Measurements from ENCODE around the gene DHRS2. TPM values are rescaled to one million over a fixed set of nuclear protein-coding genes. Genes with fewer than 3 reads are reported as not detected.

DHRS2 gene
- total and polyA plus RNA-seq, 2 of the 13 experiments (the other 11 are each of a cell fraction or from before 2014, with no cell fraction given) = 1,621 to 3,021 TPM

DNA sequence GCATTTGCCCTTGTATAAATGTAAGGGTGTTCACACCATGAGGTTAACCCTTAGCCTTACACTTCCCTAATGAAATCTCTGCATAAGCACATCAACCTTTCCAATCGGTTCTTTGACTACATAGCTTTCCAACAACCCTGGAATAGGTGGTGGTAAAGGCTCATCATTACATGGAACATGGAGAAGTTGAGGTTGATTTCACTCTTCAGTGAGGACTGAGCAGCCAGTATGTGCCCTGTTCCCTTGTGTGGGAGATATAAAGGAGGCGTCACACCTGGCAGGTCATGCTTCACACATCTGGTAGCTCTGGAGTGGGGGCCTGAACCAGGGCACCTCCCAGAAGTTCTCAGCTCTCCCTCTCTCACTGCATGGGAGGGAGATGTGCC, 35.8 kb upstream of the DHRS2 start (continued):
- no peak for TF ChIP-seq ZNF850 (CRISPR knock-in tag; conservative IDR thresholded peaks at IDR 0.05)
- no peak for TF ChIP-seq CBX2 (IDR thresholded peaks at IDR 0.05; ENCODE audit: low read depth, low read length)
- no peak for TF ChIP-seq CBX2 (CRISPR knock-in tag; IDR thresholded peaks at IDR 0.05; ENCODE audit: low read depth)

DNA sequence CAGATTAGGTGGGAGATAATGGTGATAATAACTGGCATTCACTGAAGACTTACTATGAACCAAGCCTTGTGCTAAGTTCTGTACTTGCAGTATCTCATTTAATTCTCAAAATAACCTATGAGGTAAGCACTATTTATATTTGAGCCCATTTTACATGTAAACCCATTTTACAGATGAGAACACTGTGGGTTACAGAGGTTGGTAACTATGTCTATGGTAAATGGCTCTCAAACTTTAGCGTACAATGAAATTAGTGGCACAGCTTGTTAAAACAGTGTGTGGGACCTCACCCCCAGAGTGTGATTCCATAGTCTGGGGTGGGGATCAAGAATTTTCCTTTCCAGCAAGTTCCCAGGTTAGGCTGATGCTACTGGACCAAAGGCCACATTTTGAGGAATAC, 35.4 kb upstream of the DHRS2 start:
- DNase-seq (ENCODE audit: low spot score) (no peak), FAIRE-seq (no peak), ATAC-seq (no peak)
- peaks cover 54% of the 10 kb centered on the region for H3K4me1 ChIP-seq (ENCODE audit: insufficient read depth, low read length)
- POLR2A ChIA-PET = interaction anchor here (0.6 to 10.5 kb wide), 11 partner anchors 10 to 623 kb away, joined by 3 to 267 read pairs (median 8); partner anchors contain the start of gene DHRS2
- CTCF ChIA-PET (ENCODE audit: low intra/inter-chr PET ratio, low total read pairs) = no interaction called here
- in situ Hi-C loops (cut with HindIII; ENCODE audit: extremely low pct_ligation_motif_present, low pct_unique_long_range_greater_than_20kb) (no loop called here), intact Hi-C loops (cut with micrococcal nuclease; ENCODE audit: unreplicated experiment) (no loop called here)
- no TSS peak for BruUV-seq (replicated peaks)
- no peaks in the 10 kb centered on the region for H3K79me2 ChIP-seq (ENCODE audit: insufficient read depth, low read length)
- no peaks in the 10 kb centered on the region for H3K36me3 ChIP-seq (replicated peaks in 1 of 2; ENCODE audit: control insufficient read depth in 1 of 2, insufficient read depth in 2 of 2, low read length in 2 of 2)
- no peak overlapping the region for H2AFZ ChIP-seq (ENCODE audit: low read length)
- WGBS (ENCODE audit: low lambda C conversion rate) = 97% methylated on average over 1 of the region's 1 CpG
- no peaks in the 10 kb centered on the region for H4K20me1 ChIP-seq (ENCODE audit: insufficient read depth, low read length)
- H3K27ac ChIP-seq (ENCODE audit: extremely low read length, insufficient read depth, low read length) = peak overlapping the region; percentile 57
- H3K4me2 ChIP-seq (ENCODE audit: low read depth, low read length) = no peak overlapping the region
- no peaks in the 10 kb centered on the region for H3K27me3 ChIP-seq (ENCODE audit: control insufficient read depth in 1 of 2, insufficient read depth in 2 of 2, low read length in 2 of 2)
- H3K9ac ChIP-seq (ENCODE audit: insufficient read depth, low read depth, low read length) = no peak overlapping the region
- no peak overlapping the region for H3K4me3 ChIP-seq (replicated peaks in 1 of 3; ENCODE audit: insufficient read depth in 1 of 3, low read depth in 2 of 3, low read length in 3 of 3)
- peaks cover 8% of the 10 kb centered on the region; the same call in 1 of the 2 replicates for H3K9me3 ChIP-seq (ENCODE audit: low read length)
- TF ChIP-seq PRPF4 (IDR thresholded peaks at IDR 0.05; ENCODE audit: low read depth, low read length, poor library complexity, severe bottlenecking) (no peak), ZNF382 (CRISPR knock-in tag; IDR thresholded peaks at IDR 0.05; ENCODE audit: borderline replicate concordance) (no peak), RCOR2 (CRISPR knock-in tag; IDR thresholded peaks at IDR 0.05) (peak; percentile 72; the same call in 1 of the 2 replicates), SNAPC2 (CRISPR knock-in tag; IDR thresholded peaks at IDR 0.05) (no peak), SIN3A (IDR thresholded peaks at IDR 0.05; ENCODE audit: borderline replicate concordance, low read depth, low read length) (no peak), ONECUT2 (CRISPR knock-in tag; IDR thresholded peaks at IDR 0.05) (no peak), THYN1 (CRISPR knock-in tag; IDR thresholded peaks at IDR 0.05; ENCODE audit: borderline replicate concordance, low read depth) (no peak), RARG (CRISPR knock-in tag; IDR thresholded peaks at IDR 0.05; ENCODE audit: low read depth) (no peak), NFYB (CRISPR knock-in tag; IDR thresholded peaks at IDR 0.05) (no peak), GTF2F1 (IDR thresholded peaks at IDR 0.05; ENCODE audit: low read length) (no peak), ZFP37 (CRISPR knock-in tag; IDR thresholded peaks at IDR 0.05; ENCODE audit: borderline replicate concordance) (no peak), ZNF234 (CRISPR knock-in tag; conservative IDR thresholded peaks at IDR 0.05) (no peak), PHF8 (CRISPR knock-in tag; IDR thresholded peaks at IDR 0.05) (no peak), MEIS1 (CRISPR knock-in tag; IDR thresholded peaks at IDR 0.05; ENCODE audit: borderline replicate concordance) (no peak), HNRNPK (IDR thresholded peaks at IDR 0.05; ENCODE audit: low read depth, low read length, poor library complexity, severe bottlenecking) (no peak), NR2F2 (IDR thresholded peaks at IDR 0.05; ENCODE audit: borderline replicate concordance, low read depth) (no peak), NAIF1 (CRISPR knock-in tag; IDR thresholded peaks at IDR 0.05; ENCODE audit: borderline replicate concordance) (no peak), JUN (CRISPR knock-in tag; IDR thresholded peaks at IDR 0.05) (no peak), ZNF256 (CRISPR knock-in tag; conservative IDR thresholded peaks at IDR 0.05) (no peak), ARNT2 (CRISPR knock-in tag; IDR thresholded peaks at IDR 0.05; ENCODE audit: low read depth) (no peak), ZNF629 (CRISPR knock-in tag; conservative IDR thresholded peaks at IDR 0.05) (peak; percentile 97)
- TF ChIP-seq, protein P1, sequence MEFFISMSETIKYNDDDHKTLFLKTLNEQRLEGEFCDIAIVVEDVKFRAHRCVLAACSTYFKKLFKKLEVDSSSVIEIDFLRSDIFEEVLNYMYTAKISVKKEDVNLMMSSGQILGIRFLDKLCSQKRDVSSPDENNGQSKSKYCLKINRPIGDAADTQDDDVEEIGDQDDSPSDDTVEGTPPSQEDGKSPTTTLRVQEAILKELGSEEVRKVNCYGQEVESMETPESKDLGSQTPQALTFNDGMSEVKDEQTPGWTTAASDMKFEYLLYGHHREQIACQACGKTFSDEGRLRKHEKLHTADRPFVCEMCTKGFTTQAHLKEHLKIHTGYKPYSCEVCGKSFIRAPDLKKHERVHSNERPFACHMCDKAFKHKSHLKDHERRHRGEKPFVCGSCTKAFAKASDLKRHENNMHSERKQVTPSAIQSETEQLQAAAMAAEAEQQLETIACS (CRISPR knock-in tag; IDR thresholded peaks at IDR 0.05) = no peak
- TF ChIP-seq, protein P2, sequence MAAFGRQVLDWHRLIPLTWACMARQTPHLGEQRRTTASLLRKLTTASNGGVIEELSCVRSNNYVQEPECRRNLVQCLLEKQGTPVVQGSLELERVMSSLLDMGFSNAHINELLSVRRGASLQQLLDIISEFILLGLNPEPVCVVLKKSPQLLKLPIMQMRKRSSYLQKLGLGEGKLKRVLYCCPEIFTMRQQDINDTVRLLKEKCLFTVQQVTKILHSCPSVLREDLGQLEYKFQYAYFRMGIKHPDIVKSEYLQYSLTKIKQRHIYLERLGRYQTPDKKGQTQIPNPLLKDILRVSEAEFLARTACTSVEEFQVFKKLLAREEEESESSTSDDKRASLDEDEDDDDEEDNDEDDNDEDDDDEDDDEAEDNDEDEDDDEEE (CRISPR knock-in tag; IDR thresholded peaks at IDR 0.05) = no peak

Data from HepG2 (cell line).